ENCODE measurements around the gene CDK5RAP1. TPM values are rescaled to one million over a fixed set of nuclear protein-coding genes. Genes with fewer than 3 reads are reported as not detected.

The CDK5RAP1 gene, protein sequence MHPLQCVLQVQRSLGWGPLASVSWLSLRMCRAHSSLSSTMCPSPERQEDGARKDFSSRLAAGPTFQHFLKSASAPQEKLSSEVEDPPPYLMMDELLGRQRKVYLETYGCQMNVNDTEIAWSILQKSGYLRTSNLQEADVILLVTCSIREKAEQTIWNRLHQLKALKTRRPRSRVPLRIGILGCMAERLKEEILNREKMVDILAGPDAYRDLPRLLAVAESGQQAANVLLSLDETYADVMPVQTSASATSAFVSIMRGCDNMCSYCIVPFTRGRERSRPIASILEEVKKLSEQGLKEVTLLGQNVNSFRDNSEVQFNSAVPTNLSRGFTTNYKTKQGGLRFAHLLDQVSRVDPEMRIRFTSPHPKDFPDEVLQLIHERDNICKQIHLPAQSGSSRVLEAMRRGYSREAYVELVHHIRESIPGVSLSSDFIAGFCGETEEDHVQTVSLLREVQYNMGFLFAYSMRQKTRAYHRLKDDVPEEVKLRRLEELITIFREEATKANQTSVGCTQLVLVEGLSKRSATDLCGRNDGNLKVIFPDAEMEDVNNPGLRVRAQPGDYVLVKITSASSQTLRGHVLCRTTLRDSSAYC
- total RNA-seq = 10 to 100 TPM; 11.3 to 38.8 (median 23.6) TPM
- polyA plus RNA-seq = 100 to 1,000 TPM in 1 of 3 donors, 10 to 100 TPM in 2; 30.4 to 134 (median 67.8) TPM
- long read RNA-seq, donor 1, partial matches to known transcripts = 0 of 4 reads
- long read RNA-seq, donor 1, other reads (novel, unspliced or antisense) = 0 of 4 reads
- long read RNA-seq, donor 2, partial matches to known transcripts = 0 of 3 reads
- long read RNA-seq, donor 2, other reads (novel, unspliced or antisense) = 0 of 3 reads
- long read RNA-seq, donor 3, partial matches to known transcripts = 0 of 4 reads
- long read RNA-seq, donor 3, other reads (novel, unspliced or antisense) = 0 of 4 reads
- long read RNA-seq, donor 4, transcript CDK5RAP1-202 (14 exons, 2,122 nt) = major isoform, 7 of 15 reads
- long read RNA-seq, donor 4, partial matches to known transcripts = 0 of 15 reads
- long read RNA-seq, donor 4, other reads (novel, unspliced or antisense) = 7 of 15 reads
- long read RNA-seq, donor 5, transcript CDK5RAP1-202 (14 exons, 2,122 nt) = major isoform, 30 of 46 reads
- long read RNA-seq, donor 5, partial matches to known transcripts = 1 of 46 reads
- long read RNA-seq, donor 5, other reads (novel, unspliced or antisense) = 15 of 46 reads
- long read RNA-seq, donor 6, transcript CDK5RAP1-202 (14 exons, 2,122 nt) = major isoform, 8 of 12 reads
- long read RNA-seq, donor 6, partial matches to known transcripts = 0 of 12 reads
- long read RNA-seq, donor 6, other reads (novel, unspliced or antisense) = 4 of 12 reads
- long read RNA-seq, donor 7, partial matches to known transcripts = 0 of 2 reads
- long read RNA-seq, donor 7, other reads (novel, unspliced or antisense) = 0 of 2 reads
- long read RNA-seq, donor 8, partial matches to known transcripts = 0 of 4 reads
- long read RNA-seq, donor 8, other reads (novel, unspliced or antisense) = 0 of 4 reads
- long read RNA-seq, donor 9, partial matches to known transcripts = 0 of 3 reads
- long read RNA-seq, donor 9, other reads (novel, unspliced or antisense) = 0 of 3 reads
- long read RNA-seq, donor 10, partial matches to known transcripts = 0 of 1 reads
- long read RNA-seq, donor 10, other reads (novel, unspliced or antisense) = 0 of 1 reads

DNA sequence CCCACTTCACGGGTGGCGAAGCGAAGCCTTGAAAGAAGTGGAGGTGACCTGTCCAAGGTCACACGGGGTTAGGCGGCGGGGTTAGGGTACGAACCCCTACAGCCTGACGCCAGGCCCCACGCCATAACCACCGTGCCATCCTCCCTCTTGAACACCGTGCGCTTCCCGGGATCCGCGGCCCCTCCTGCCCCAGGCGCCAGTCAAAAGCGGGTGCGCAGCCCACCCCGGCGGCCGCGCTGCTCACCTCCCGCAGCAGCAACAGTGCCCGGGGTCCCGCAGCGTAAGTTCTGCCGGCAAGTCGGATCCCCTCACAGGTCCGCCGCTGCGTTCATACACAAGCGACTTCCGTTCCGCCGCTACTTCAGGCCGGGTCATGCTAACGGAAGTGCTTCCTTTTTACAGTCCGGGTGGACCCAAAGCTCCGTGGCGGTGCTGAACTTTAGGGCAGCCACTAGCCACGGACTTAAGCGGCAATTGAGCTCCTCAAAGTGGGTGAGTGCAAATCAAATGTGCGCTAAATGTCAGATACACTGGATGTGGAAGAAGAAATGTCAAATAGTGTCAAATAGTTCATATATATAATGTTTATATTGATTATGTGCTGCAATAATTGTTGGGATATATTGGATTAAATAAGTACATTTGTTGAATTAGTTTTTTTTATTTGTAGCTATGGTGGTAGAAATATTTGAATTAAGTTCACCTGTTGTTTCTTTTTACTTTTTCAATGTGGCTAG is at the start of gene CDK5RAP1:
TSS of gene CDK5RAP1 (minus strand) at position 336 of the 737 bp plus-strand sequence. CDS start 4,455 bp downstream, outside the sequence.
- Histone ChIP-seq H3K4me3 (peak within 1 kb of the TSS; percentile 69 to 100 (median 74)), H3K27ac (peak within 1 kb of the TSS in 3 of 5 donors; percentile 29 to 85 (median 61)), H3K4me1 (replicated peaks in 1 of 2) (peaks cover 9 to 27% of the 10 kb centered on the region in 2 donors), H3K9me3 (replicated peaks in 1 of 3) (no peaks in the 10 kb centered on the region), H3K36me3 (replicated peaks in 1 of 2) (peaks cover 0 to 4% of the 10 kb centered on the region in 2 donors), H3K27me3 (no peaks in the 10 kb centered on the region)
- TF ChIP-seq POLR2A (IDR thresholded peaks at IDR 0.05) = peak in 1 of 2 donors; percentile 40
- TF ChIP-seq, protein P1, sequence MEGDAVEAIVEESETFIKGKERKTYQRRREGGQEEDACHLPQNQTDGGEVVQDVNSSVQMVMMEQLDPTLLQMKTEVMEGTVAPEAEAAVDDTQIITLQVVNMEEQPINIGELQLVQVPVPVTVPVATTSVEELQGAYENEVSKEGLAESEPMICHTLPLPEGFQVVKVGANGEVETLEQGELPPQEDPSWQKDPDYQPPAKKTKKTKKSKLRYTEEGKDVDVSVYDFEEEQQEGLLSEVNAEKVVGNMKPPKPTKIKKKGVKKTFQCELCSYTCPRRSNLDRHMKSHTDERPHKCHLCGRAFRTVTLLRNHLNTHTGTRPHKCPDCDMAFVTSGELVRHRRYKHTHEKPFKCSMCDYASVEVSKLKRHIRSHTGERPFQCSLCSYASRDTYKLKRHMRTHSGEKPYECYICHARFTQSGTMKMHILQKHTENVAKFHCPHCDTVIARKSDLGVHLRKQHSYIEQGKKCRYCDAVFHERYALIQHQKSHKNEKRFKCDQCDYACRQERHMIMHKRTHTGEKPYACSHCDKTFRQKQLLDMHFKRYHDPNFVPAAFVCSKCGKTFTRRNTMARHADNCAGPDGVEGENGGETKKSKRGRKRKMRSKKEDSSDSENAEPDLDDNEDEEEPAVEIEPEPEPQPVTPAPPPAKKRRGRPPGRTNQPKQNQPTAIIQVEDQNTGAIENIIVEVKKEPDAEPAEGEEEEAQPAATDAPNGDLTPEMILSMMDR (IDR thresholded peaks at IDR 0.05) = no peak
- DNase-seq = peak; percentile 81 to 94 (median 87)
- WGBS, 4 donors = 0% methylated on average over 18 to 43 of the region's 43 CpGs
- intact Hi-C loops (cut with DNase I) = no loop called here

DNA sequence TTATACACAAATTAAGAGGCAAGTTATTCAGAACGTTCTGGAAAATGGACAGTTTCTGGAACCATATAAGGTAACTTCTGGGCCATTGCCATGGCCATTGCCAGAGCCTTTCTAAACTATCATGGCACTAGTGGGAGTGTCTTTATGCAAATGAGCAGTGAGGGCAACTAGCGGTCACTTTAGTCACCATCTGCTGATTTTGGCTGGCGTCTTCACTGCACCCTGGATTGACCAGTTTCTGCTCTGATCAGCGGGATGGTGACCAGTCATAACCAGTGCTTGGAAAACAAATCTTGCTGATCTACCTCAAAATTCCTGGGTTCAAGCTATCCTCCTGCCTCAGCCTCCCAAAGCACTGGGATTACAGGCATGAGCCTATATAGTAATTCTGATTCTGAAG is 49.5 kb upstream of the CDK5RAP1 start:
- H3K4me1 ChIP-seq (replicated peaks in 1 of 2) = no peaks in the 10 kb centered on the region
- no peak overlapping the region for H3K4me3 ChIP-seq
- TF ChIP-seq, protein P1 (IDR thresholded peaks at IDR 0.05) = no peak
- TF ChIP-seq POLR2A (IDR thresholded peaks at IDR 0.05) = no peak
- WGBS, 4 donors = 58 to 70% (median 60%) methylated on average over 4 of the region's 4 CpGs
- DNase-seq = peak in 6 of 7 donors; percentile 37 to 64 (median 54)
- H3K27ac ChIP-seq = peak overlapping the region in 1 of 5 donors; percentile 21
- intact Hi-C loops (cut with DNase I) = loop anchor here (5.0 to 10.0 kb wide), 3 partner anchors 196 to 284 kb away; partner anchors contain the start of genes C20orf144 (in 1 of the 2) and ZNF341 (in 1 of the 2)
- no peaks in the 10 kb centered on the region for H3K27me3 ChIP-seq
- no peaks in the 10 kb centered on the region for H3K36me3 ChIP-seq (replicated peaks in 1 of 2)
- H3K9me3 ChIP-seq (replicated peaks in 1 of 3) = no peaks in the 10 kb centered on the region

DNA sequence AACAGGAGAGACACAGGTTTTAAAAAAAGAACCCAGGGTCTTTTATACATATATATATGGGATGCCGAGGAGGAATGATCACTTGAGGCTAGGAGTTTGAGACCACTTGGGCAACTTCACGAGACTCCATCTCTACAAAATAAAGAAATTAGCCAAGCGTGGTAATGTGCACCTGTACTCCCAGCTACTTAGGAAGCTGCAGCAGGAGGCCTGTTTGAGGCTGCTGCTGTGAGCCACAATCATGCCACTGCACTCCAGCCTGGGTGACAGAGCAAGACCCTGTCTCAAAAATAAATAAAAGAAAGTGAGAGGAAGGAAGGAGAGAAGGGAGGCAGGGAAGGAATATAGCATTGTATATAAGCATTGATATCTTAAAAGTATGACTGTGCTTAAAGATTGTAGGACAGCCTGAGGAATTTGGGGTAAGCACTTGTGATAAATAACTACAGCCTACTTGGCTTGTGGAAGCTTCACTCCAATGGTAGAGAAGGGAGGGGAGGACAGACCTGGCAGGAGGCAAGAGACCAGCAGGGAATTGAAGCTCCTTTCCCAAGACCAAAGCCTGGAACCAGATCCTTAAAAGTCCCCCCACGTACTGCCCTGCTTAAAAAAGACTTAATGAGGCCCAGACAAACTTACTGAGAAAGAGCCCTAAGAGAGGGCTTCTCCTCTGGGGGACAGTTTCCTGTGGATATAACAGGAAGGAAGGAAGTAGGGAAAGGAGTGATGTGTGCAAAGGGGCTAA is 44.7 kb upstream of the CDK5RAP1 start:
- TF ChIP-seq, protein P1 (IDR thresholded peaks at IDR 0.05) = no peak
- TF ChIP-seq POLR2A (IDR thresholded peaks at IDR 0.05) = no peak
- Histone ChIP-seq H3K4me1 (replicated peaks in 1 of 2) (peaks cover 4 to 16% of the 10 kb centered on the region in 2 donors), H3K27ac (no peak overlapping the region), H3K36me3 (replicated peaks in 1 of 2) (no peaks in the 10 kb centered on the region), H3K27me3 (no peaks in the 10 kb centered on the region), H3K9me3 (replicated peaks in 1 of 3) (no peaks in the 10 kb centered on the region), H3K4me3 (no peak overlapping the region)
- intact Hi-C loops (cut with DNase I) = no loop called here
- WGBS, 4 donors = 76 to 89% (median 87%) methylated on average over 4 of the region's 4 CpGs
- no peak for DNase-seq

All from adrenal gland (tissue), 19 donors.